GM21381 (cell line): ENCODE measurements around the gene ZBTB44.
"Not testable (repeated sequence)": the region's sequence is repeated elsewhere in the genome, so short reads cannot be mapped to it uniquely, and the experiment has no call there.

Experiments
- ATAC-seq: cut with Tn5 transposase; IDR thresholded peaks from one replicate; pipeline ENCODE4 v1.9.1; 2021; ENCODE audit warnings: mild to moderate bottlenecking, moderate library complexity; ENCODE audit not compliant: unreplicated experiment

ZBTB44 gene

GRCh38 chr11:130202009-130202817 lies 112.5 kb downstream of the ZBTB44 start:
- no peak for ATAC-seq

GRCh38 chr11:130201026-130201425 lies 113.7 kb downstream of the ZBTB44 start:
- no peak for ATAC-seq

GRCh38 chr11:130199792-130200191 lies 114.9 kb downstream of the ZBTB44 start:
- no peak for ATAC-seq

GRCh38 chr11:130198964-130199363 lies 115.8 kb downstream of the ZBTB44 start:
- no peak for ATAC-seq

GRCh38 chr11:130198292-130198691 lies 116.4 kb downstream of the ZBTB44 start:
- ATAC-seq: no peak

- ATAC-seq: no peak
Observed at GRCh38 chr11:130197386-130198035, 117.2 kb downstream of the ZBTB44 start.

GRCh38 chr11:130194241-130195023 lies 120.3 kb downstream of the ZBTB44 start:
- no peak for ATAC-seq

GRCh38 chr11:130193551-130193950 lies 121.2 kb downstream of the ZBTB44 start:
- ATAC-seq: not testable (repeated sequence)

- no peak for ATAC-seq
Observed at GRCh38 chr11:130192845-130193267, 121.9 kb downstream of the ZBTB44 start.

- no peak for ATAC-seq
Observed at GRCh38 chr11:130191896-130192295, 122.8 kb downstream of the ZBTB44 start.

- ATAC-seq: no peak
Observed at GRCh38 chr11:130190371-130190881, 124.3 kb downstream of the ZBTB44 start.

- ATAC-seq: no peak
Observed at GRCh38 chr11:130189492-130190210, 125.1 kb downstream of the ZBTB44 start.

- no peak for ATAC-seq
Observed at GRCh38 chr11:130188585-130189347, 126.0 kb downstream of the ZBTB44 start.

- ATAC-seq: no peak
Observed at GRCh38 chr11:130188047-130188446, 126.7 kb downstream of the ZBTB44 start.

GRCh38 chr11:130187096-130187495 lies 127.6 kb downstream of the ZBTB44 start:
- no peak for ATAC-seq

GRCh38 chr11:130183878-130184610 lies 130.7 kb downstream of the ZBTB44 start:
- no peak for ATAC-seq

- ATAC-seq: no peak
Observed at GRCh38 chr11:130181295-130182272, 133.1 kb downstream of the ZBTB44 start.

- ATAC-seq: no peak
Observed at GRCh38 chr11:130180896-130181294, 133.8 kb downstream of the ZBTB44 start.
